HG03175 (cell line): ENCODE results near the gene DOK1.
A peak's percentile ranks its signal among the peaks of the same experiment; 100 is the strongest.

ENCODE experiments used
- ATAC-seq: cut with Tn5 transposase; IDR thresholded peaks from one replicate; pipeline ENCODE4 v1.9.1; 2021; ENCODE audit warnings: mild to moderate bottlenecking, moderate library complexity; ENCODE audit not compliant: unreplicated experiment

The DOK1 gene

GRCh38 chr2:74525717-74526648, 28.5 kb upstream of the DOK1 start, which contains the start of gene DQX1:
TSS of gene DQX1 (minus strand) at chr2:74526231. CDS start at chr2:74525729, 502 bp downstream.
- ATAC-seq, result no peak

GRCh38 chr2:74526649-74527230, 27.8 kb upstream of the DOK1 start:
- ATAC-seq, result no peak

- no peak for ATAC-seq
These were observed 26.8 kb upstream of the DOK1 start for GRCh38 chr2:74527741-74528140.

- peak; percentile 7 for ATAC-seq
These were observed 25.7 kb upstream of the DOK1 start for GRCh38 chr2:74528600-74529356.

- peak; percentile 83 for ATAC-seq
These were observed 24.9 kb upstream of the DOK1 start, which contains the start of the genes AUP1 and HTRA2 for GRCh38 chr2:74529357-74530238. TSS of gene AUP1 (minus strand) at chr2:74529706. CDS start at chr2:74529629, 77 bp downstream. TSS of gene HTRA2 (plus strand) at chr2:74529933. CDS start at chr2:74530007, 74 bp downstream.

GRCh38 chr2:74530239-74531187, 24.0 kb upstream of the DOK1 start:
- ATAC-seq, result peak; percentile 27

- ATAC-seq, result no peak
These were observed 22.9 kb upstream of the DOK1 start for GRCh38 chr2:74531666-74532065.

GRCh38 chr2:74532222-74532621, 22.3 kb upstream of the DOK1 start:
- ATAC-seq, result no peak

GRCh38 chr2:74533464-74533863, 21.1 kb upstream of the DOK1 start:
- ATAC-seq, result no peak

GRCh38 chr2:74534411-74534810, 20.1 kb upstream of the DOK1 start:
- no peak for ATAC-seq

- no peak for ATAC-seq
These were observed 19.0 kb upstream of the DOK1 start for GRCh38 chr2:74535440-74535965.

- no peak for ATAC-seq
These were observed 18.2 kb upstream of the DOK1 start for GRCh38 chr2:74536166-74536950.

GRCh38 chr2:74537140-74537539, 17.4 kb upstream of the DOK1 start:
- no peak for ATAC-seq

GRCh38 chr2:74538881-74539339, 15.6 kb upstream of the DOK1 start:
- ATAC-seq, result no peak

GRCh38 chr2:74540291-74540690, 14.2 kb upstream of the DOK1 start:
- no peak for ATAC-seq

GRCh38 chr2:74542978-74543377, 11.5 kb upstream of the DOK1 start:
- ATAC-seq, result no peak

GRCh38 chr2:74544634-74545033, 9.9 kb upstream of the DOK1 start:
- ATAC-seq, result no peak

GRCh38 chr2:74546004-74546403, 8.5 kb upstream of the DOK1 start:
- ATAC-seq, result no peak
